ENCODE data around the gene KXD1.
"Not testable (repeated sequence)": the region's sequence is repeated elsewhere in the genome, so short reads cannot be mapped to it uniquely, and the experiment has no call there.

KXD1 gene

GRCh38 chr19:18594824-18595373 lies 37.2 kb downstream of the KXD1 start:
- no peak for TF ChIP-seq CTCF (IDR thresholded peaks at IDR 0.05; ENCODE audit: control insufficient read depth, extremely low read depth, insufficient read depth)
- peak overlapping the region; percentile 40 for H3K4me3 ChIP-seq (ENCODE audit: low read depth, low read length)
- DNase-seq (ENCODE audit: low read depth), result no peak

- H3K4me3 ChIP-seq (ENCODE audit: low read depth, low read length), result no peak overlapping the region
- DNase-seq (ENCODE audit: low read depth), result no peak
- no peak for TF ChIP-seq CTCF (IDR thresholded peaks at IDR 0.05; ENCODE audit: control insufficient read depth, extremely low read depth, insufficient read depth)
Observed at GRCh38 chr19:18595475-18595874, 37.8 kb downstream of the KXD1 start.

GRCh38 chr19:18596752-18597157 lies 39.1 kb downstream of the KXD1 start:
- no peak for TF ChIP-seq CTCF (IDR thresholded peaks at IDR 0.05; ENCODE audit: control insufficient read depth, extremely low read depth, insufficient read depth)
- DNase-seq (ENCODE audit: low read depth), result no peak
- H3K4me3 ChIP-seq (ENCODE audit: low read depth, low read length), result no peak overlapping the region

- H3K4me3 ChIP-seq (ENCODE audit: low read depth, low read length), result no peak overlapping the region
- DNase-seq (ENCODE audit: low read depth), result no peak
- TF ChIP-seq CTCF (IDR thresholded peaks at IDR 0.05; ENCODE audit: control insufficient read depth, extremely low read depth, insufficient read depth), result no peak
Observed at GRCh38 chr19:18597809-18598660, 40.4 kb downstream of the KXD1 start.

- no peak for DNase-seq (ENCODE audit: low read depth)
- no peak for TF ChIP-seq CTCF (IDR thresholded peaks at IDR 0.05; ENCODE audit: control insufficient read depth, extremely low read depth, insufficient read depth)
- H3K4me3 ChIP-seq (ENCODE audit: low read depth, low read length), result no peak overlapping the region
Observed at GRCh38 chr19:18599485-18599884, 41.8 kb downstream of the KXD1 start.

GRCh38 chr19:18600692-18601397 lies 43.2 kb downstream of the KXD1 start:
- DNase-seq (ENCODE audit: low read depth); H3K4me3 ChIP-seq (ENCODE audit: low read depth, low read length): not testable (repeated sequence)

GRCh38 chr19:18601875-18602274 lies 44.2 kb downstream of the KXD1 start:
- TF ChIP-seq CTCF (IDR thresholded peaks at IDR 0.05; ENCODE audit: control insufficient read depth, extremely low read depth, insufficient read depth), result no peak
- no peak for DNase-seq (ENCODE audit: low read depth)
- H3K4me3 ChIP-seq (ENCODE audit: low read depth, low read length), result no peak overlapping the region

Data from LNCaP clone FGC (cell line).